ENCODE results near the gene CHD9.

- TF ChIP-seq, protein P1, sequence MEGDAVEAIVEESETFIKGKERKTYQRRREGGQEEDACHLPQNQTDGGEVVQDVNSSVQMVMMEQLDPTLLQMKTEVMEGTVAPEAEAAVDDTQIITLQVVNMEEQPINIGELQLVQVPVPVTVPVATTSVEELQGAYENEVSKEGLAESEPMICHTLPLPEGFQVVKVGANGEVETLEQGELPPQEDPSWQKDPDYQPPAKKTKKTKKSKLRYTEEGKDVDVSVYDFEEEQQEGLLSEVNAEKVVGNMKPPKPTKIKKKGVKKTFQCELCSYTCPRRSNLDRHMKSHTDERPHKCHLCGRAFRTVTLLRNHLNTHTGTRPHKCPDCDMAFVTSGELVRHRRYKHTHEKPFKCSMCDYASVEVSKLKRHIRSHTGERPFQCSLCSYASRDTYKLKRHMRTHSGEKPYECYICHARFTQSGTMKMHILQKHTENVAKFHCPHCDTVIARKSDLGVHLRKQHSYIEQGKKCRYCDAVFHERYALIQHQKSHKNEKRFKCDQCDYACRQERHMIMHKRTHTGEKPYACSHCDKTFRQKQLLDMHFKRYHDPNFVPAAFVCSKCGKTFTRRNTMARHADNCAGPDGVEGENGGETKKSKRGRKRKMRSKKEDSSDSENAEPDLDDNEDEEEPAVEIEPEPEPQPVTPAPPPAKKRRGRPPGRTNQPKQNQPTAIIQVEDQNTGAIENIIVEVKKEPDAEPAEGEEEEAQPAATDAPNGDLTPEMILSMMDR (tag by site-specific recombination; IDR thresholded peaks at IDR 0.05) = no peak
- no peak for TF ChIP-seq ZNF302 (tag by site-specific recombination; IDR thresholded peaks at IDR 0.05; ENCODE audit: low read depth)
- TF ChIP-seq YY1 (tag by site-specific recombination; IDR thresholded peaks at IDR 0.05) = no peak
- no peak for TF ChIP-seq ZBTB26 (tag by site-specific recombination; optimal IDR thresholded peaks at IDR 0.05)
- TF ChIP-seq SETDB1 (IDR thresholded peaks at IDR 0.05; ENCODE audit: insufficient read length, low read length) = no peak
- no peak for TF ChIP-seq ZNF157 (tag by site-specific recombination; IDR thresholded peaks at IDR 0.05)
- TF ChIP-seq ZNF670 (tag by site-specific recombination; IDR thresholded peaks at IDR 0.05; ENCODE audit: low read depth) = no peak
- TF ChIP-seq SALL2 (tag by site-specific recombination; IDR thresholded peaks at IDR 0.05; ENCODE audit: borderline replicate concordance) = no peak
- no peak for TF ChIP-seq BCL6B (tag by site-specific recombination; IDR thresholded peaks at IDR 0.05)
These were observed 40.5 kb upstream of the CHD9 start for GRCh38 chr16:53014287-53014686.

Data from HEK293 (cell line).